CD14-positive monocyte (primary cell): ENCODE results near the gene KSR2. TPM values are rescaled to one million over a fixed set of nuclear protein-coding genes. Genes with fewer than 3 reads are reported as not detected.

Experiments used
- DNase-seq, 3 donors: peaks; one replicate each; pipeline ENCODE4 v3.0.0-alpha.2; 2011 to 2022
- H2AFZ ChIP-seq: 2 replicates; pipeline ENCODE4 v1.6.0; 2012; ENCODE audit warnings: mild to moderate bottlenecking, low read depth, low read length, inconsistent platforms; ENCODE audit not compliant: insufficient read depth, poor library complexity, severe bottlenecking
- H3K27ac ChIP-seq, 2 donors: 1 replicate in 1 of 2; 2 replicates in 1 of 2; pipeline ENCODE4 v1.5.1; 2012 to 2013; ENCODE audit warnings: low read length in 2 of 2, control low read depth in 1 of 2, inconsistent platforms in 1 of 2, low read depth in 1 of 2, mild to moderate bottlenecking in 1 of 2
- H3K27me3 ChIP-seq, 2 donors: one replicate each; pipeline versions ENCODE4 v1.6.0 to v1.6.1; 2011 to 2013; ENCODE audit warnings: low read length in 2 of 2; ENCODE audit not compliant: control insufficient read depth in 2 of 2, insufficient read depth in 2 of 2
- H3K36me3 ChIP-seq, 2 donors: replicated peaks in 1 of 2; 1 replicate in 1 of 2; 2 replicates in 1 of 2; pipeline versions ENCODE4 v1.5.1 to v1.6.1; 2012 to 2013; ENCODE audit warnings: low read length in 2 of 2, control low read depth in 1 of 2, inconsistent platforms in 1 of 2, mild to moderate bottlenecking in 1 of 2; ENCODE audit not compliant: insufficient read depth in 2 of 2, control insufficient read depth in 1 of 2
- H3K4me1 ChIP-seq, 2 donors: 1 replicate in 1 of 2; 2 replicates in 1 of 2; pipeline versions ENCODE4 v1.5.1 to v1.6.1; 2012 to 2013; ENCODE audit warnings: low read length in 2 of 2, control low read depth in 1 of 2, inconsistent platforms in 1 of 2, mild to moderate bottlenecking in 1 of 2, moderate library complexity in 1 of 2; ENCODE audit not compliant: insufficient read depth in 2 of 2, control insufficient read depth in 1 of 2
- H3K4me2 ChIP-seq: replicated peaks from 2 replicates; pipeline ENCODE3; 2012; ENCODE audit warnings: low read length, moderate library complexity, mild to moderate bottlenecking; ENCODE audit not compliant: poor library complexity, severe bottlenecking; ENCODE audit errors: extremely low read depth
- H3K4me3 ChIP-seq, 3 experiments: fragments of 200-600 bp in 1 of 3; sonication (generic) in 1 of 3; replicated peaks in 1 of 3; 1 replicate in 2 of 3; 2 replicates in 1 of 3; pipeline ENCODE4 v1.5.1; 2011 to 2013; ENCODE audit warnings: low read length in 3 of 3, mild to moderate bottlenecking in 3 of 3, control low read depth in 2 of 3, low read depth in 2 of 3, inconsistent platforms in 1 of 3, moderate library complexity in 1 of 3
- H3K79me2 ChIP-seq: 2 replicates; pipeline ENCODE4 v1.6.0; 2012; ENCODE audit warnings: mild to moderate bottlenecking, control low read depth, inconsistent platforms, low read length, moderate library complexity; ENCODE audit not compliant: insufficient read depth
- H3K9ac ChIP-seq: 2 replicates; pipeline ENCODE4 v1.6.0; 2017; ENCODE audit warnings: low read length, mild to moderate bottlenecking; ENCODE audit not compliant: insufficient read depth, poor library complexity, severe bottlenecking
- H3K9me3 ChIP-seq, 2 donors: replicated peaks in 1 of 2; 1 replicate in 1 of 2; 2 replicates in 1 of 2; pipeline versions ENCODE4 v1.5.1 to v1.6.1; 2012 to 2013; ENCODE audit warnings: low read length in 2 of 2, control low read depth in 1 of 2; ENCODE audit not compliant: control insufficient read depth in 1 of 2, insufficient read depth in 1 of 2
- H4K20me1 ChIP-seq: 2 replicates; pipeline ENCODE4 v1.6.0; 2012; ENCODE audit warnings: mild to moderate bottlenecking, low read length, control low read depth, moderate library complexity; ENCODE audit not compliant: insufficient read depth
- H3K27ac Mint-ChIP-seq, 7 donors: one replicate each; pipeline ENCODE4 v1.8.0; 2020; ENCODE audit warnings: mild to moderate bottlenecking in 7 of 7, mixed read lengths in 7 of 7, moderate library complexity in 6 of 7, inconsistent platforms in 2 of 7
- H3K27me3 Mint-ChIP-seq, 3 donors: one replicate each; pipeline ENCODE4 v1.8.0; 2021 to 2022; ENCODE audit warnings: low read depth in 3 of 3, mild to moderate bottlenecking in 3 of 3, mixed read lengths in 3 of 3, moderate library complexity in 3 of 3, inconsistent platforms in 1 of 3
- H3K36me3 Mint-ChIP-seq, 2 donors: one replicate each; pipeline ENCODE4 v1.8.0; 2020; ENCODE audit warnings: mixed read lengths in 2 of 2, inconsistent platforms in 1 of 2, mild to moderate bottlenecking in 1 of 2
- H3K4me1 Mint-ChIP-seq: one replicate; pipeline ENCODE4 v1.8.0; 2020; ENCODE audit warnings: mild to moderate bottlenecking, mixed read lengths
- H3K4me3 Mint-ChIP-seq, 2 donors: one replicate each; pipeline ENCODE4 v1.8.0; 2020; ENCODE audit warnings: mild to moderate bottlenecking in 2 of 2, mixed read lengths in 2 of 2, moderate library complexity in 1 of 2
- H3K9me3 Mint-ChIP-seq, 7 donors: one replicate each; pipeline ENCODE4 v1.8.0; 2020 to 2022; ENCODE audit warnings: mixed read lengths in 7 of 7, mild to moderate bottlenecking in 6 of 7, moderate library complexity in 6 of 7, inconsistent platforms in 2 of 7
- CTCF ChIP-seq: fragments of 200-600 bp; IDR thresholded peaks from one replicate; pipeline ENCODE4 v1.8.0; 2022; ENCODE audit warnings: antibody characterized with exemption, mild to moderate bottlenecking
- WGBS: methylation state at CpG from one replicate; pipeline ENCODE4 v1.1.5; 2013; ENCODE audit warnings: missing lambda C conversion rate; ENCODE audit not compliant: insufficient coverage; 5-methylcytosine and 5-hydroxymethylcytosine counted together
- intact Hi-C, 2 donors: fragments of 100-400 bp; cut with micrococcal nuclease; formaldehyde crosslinking; loops; one replicate each; pipeline versions ENCODE4 v1.15.0 to v1.15.1; 2023
- polyA plus RNA-seq, 3 donors: library from polyadenylated mRNA; depleted of rRNA in 1 of 3; unstranded in 2 of 3; stranded (reverse) in 1 of 3; fragments of 300-500 nt in 2 of 3; fragments of >200 nt in 1 of 3; fragmentation: Illumina TruSeq in 2 of 3; gene quantifications; 1 replicate in 2 of 3; 2 replicates in 1 of 3; pipeline ENCODE4 v1.2.3, GENCODE V29; 2012 to 2021

KSR2 gene
- polyA plus RNA-seq, 3 donors, result not detected

GRCh38 chr12:117760990-117761389, 207.8 kb downstream of the KSR2 start:
- 91% methylated on average over 33 of the region's 39 CpGs for WGBS
- Mint-ChIP-seq H3K27me3 (peaks cover 0 to 3% (median 0%) of the 10 kb centered on the region in 3 donors), H3K27ac (no peak overlapping the region), H3K9me3 (peaks cover 2 to 21% (median 11%) of the 10 kb centered on the region in 7 donors), H3K4me3 (no peak overlapping the region), H3K36me3 (no peaks in the 10 kb centered on the region), H3K4me1 (no peaks in the 10 kb centered on the region)
- Histone ChIP-seq H2AFZ (no peak overlapping the region), H3K36me3 (no peaks in the 10 kb centered on the region), H3K9me3 (peaks cover 10 to 12% of the 10 kb centered on the region in 2 donors), H3K4me2 (no peak overlapping the region), H3K4me3 (no peak overlapping the region), H3K9ac (no peak overlapping the region), H4K20me1 (no peaks in the 10 kb centered on the region), H3K4me1 (no peaks in the 10 kb centered on the region), H3K27me3 (no peaks in the 10 kb centered on the region), H3K27ac (no peak overlapping the region), H3K79me2 (no peaks in the 10 kb centered on the region)
- no peak for DNase-seq
- intact Hi-C loops, result no loop called here
- TF ChIP-seq CTCF, result no peak

- Histone ChIP-seq H3K36me3 (no peaks in the 10 kb centered on the region), H3K4me1 (no peaks in the 10 kb centered on the region), H4K20me1 (no peaks in the 10 kb centered on the region), H3K4me3 (no peak overlapping the region), H3K4me2 (no peak overlapping the region), H3K27me3 (no peaks in the 10 kb centered on the region), H3K9ac (no peak overlapping the region), H3K79me2 (no peaks in the 10 kb centered on the region), H3K9me3 (no peaks in the 10 kb centered on the region), H2AFZ (no peak overlapping the region), H3K27ac (no peak overlapping the region)
- DNase-seq, result no peak
- no peak overlapping the region for H3K27ac Mint-ChIP-seq
- H3K4me1 Mint-ChIP-seq, result no peaks in the 10 kb centered on the region
- peaks cover 0 to 1% (median 0%) of the 10 kb centered on the region in 3 donors for H3K27me3 Mint-ChIP-seq
- WGBS, result no CpG with 5 or more reads among the region's 2 CpGs
- intact Hi-C loops, result no loop called here
- H3K36me3 Mint-ChIP-seq, result no peaks in the 10 kb centered on the region
- no peak overlapping the region for H3K4me3 Mint-ChIP-seq
- no peak for TF ChIP-seq CTCF
- H3K9me3 Mint-ChIP-seq, result peaks cover 0 to 4% (median 2%) of the 10 kb centered on the region in 7 donors
Measured at GRCh38 chr12:117750657-117751056, 218.1 kb downstream of the KSR2 start.
